Liver (tissue), 9 donors: Measurements from ENCODE around the gene LIPC. TPM values are rescaled to one million over a fixed set of nuclear protein-coding genes. Genes with fewer than 3 reads are reported as not detected.
A peak's percentile ranks its signal among the peaks of the same experiment; 100 is the strongest.

Source experiments
- DNase-seq: peaks from one replicate; pipeline ENCODE4 v3.0.0-alpha.2; 2017; ENCODE audit warnings: low spot score
- H3K27ac ChIP-seq, 2 donors: one replicate each; pipeline ENCODE4 v1.7.0; 2013; ENCODE audit warnings: inconsistent platforms in 2 of 2, low read length in 2 of 2, control low read depth in 1 of 2, low read depth in 1 of 2, mild to moderate bottlenecking in 1 of 2
- H3K27me3 ChIP-seq, 4 donors: one replicate each; pipeline versions ENCODE4 v1.6.1 to v1.7.0; 2013; ENCODE audit warnings: low read length in 3 of 4, inconsistent platforms in 1 of 4, mild to moderate bottlenecking in 1 of 4, moderate library complexity in 1 of 4; ENCODE audit not compliant: control insufficient read depth in 4 of 4, insufficient read depth in 4 of 4
- H3K36me3 ChIP-seq, 4 donors: one replicate each; pipeline versions ENCODE4 v1.6.1 to v1.7.0; 2013; ENCODE audit warnings: low read length in 3 of 4, mild to moderate bottlenecking in 3 of 4, low read depth in 1 of 4, moderate library complexity in 1 of 4; ENCODE audit not compliant: control insufficient read depth in 4 of 4, insufficient read depth in 3 of 4
- H3K4me1 ChIP-seq, 4 donors: one replicate each; pipeline versions ENCODE4 v1.6.1 to v1.7.0; 2013; ENCODE audit warnings: low read length in 3 of 4, mild to moderate bottlenecking in 3 of 4, moderate library complexity in 1 of 4; ENCODE audit not compliant: control insufficient read depth in 4 of 4, insufficient read depth in 4 of 4
- H3K4me3 ChIP-seq, 3 donors: one replicate each; pipeline versions ENCODE4 v1.6.1 to v1.7.0; 2013; ENCODE audit warnings: low read length in 3 of 3, control low read depth in 1 of 3, low read depth in 1 of 3, mild to moderate bottlenecking in 1 of 3
- H3K9ac ChIP-seq, 2 donors: one replicate each; pipeline ENCODE4 v1.7.0; 2013; ENCODE audit warnings: low read length in 2 of 2, mild to moderate bottlenecking in 2 of 2, moderate library complexity in 2 of 2, control low read depth in 1 of 2, low read depth in 1 of 2
- H3K9me3 ChIP-seq, 4 donors: one replicate each; pipeline versions ENCODE4 v1.6.1 to v1.7.0; 2013; ENCODE audit warnings: low read length in 3 of 4; ENCODE audit not compliant: control insufficient read depth in 4 of 4
- ATF3 ChIP-seq: IDR thresholded peaks from 2 replicates; pipeline ENCODE4 v1.6.1; 2016; ENCODE audit warnings: antibody characterized with exemption
- EGR1 ChIP-seq, 2 donors: IDR thresholded peaks; 2 replicates each; pipeline ENCODE4 v1.6.1; 2016 to 2018; ENCODE audit warnings: antibody characterized with exemption in 2 of 2, low read depth in 2 of 2
- FOXA1 ChIP-seq: IDR thresholded peaks from 2 replicates; pipeline ENCODE4 v1.6.1; 2016; ENCODE audit warnings: antibody characterized with exemption
- FOXA2 ChIP-seq: IDR thresholded peaks from 2 replicates; pipeline ENCODE4 v1.6.1; 2016; ENCODE audit warnings: antibody characterized with exemption
- GABPA ChIP-seq, 2 donors: IDR thresholded peaks in 1 of 2; conservative IDR thresholded peaks in 1 of 2; 2 replicates each; pipeline ENCODE4 v1.6.1; 2016; ENCODE audit warnings: antibody characterized with exemption in 2 of 2, mild to moderate bottlenecking in 1 of 2, moderate library complexity in 1 of 2
- HNF4A ChIP-seq, 2 donors: conservative IDR thresholded peaks; 2 replicates each; pipeline ENCODE4 v1.6.1; 2016; ENCODE audit warnings: antibody characterized with exemption in 2 of 2, mild to moderate bottlenecking in 2 of 2
- HNF4G ChIP-seq: IDR thresholded peaks from 2 replicates; pipeline ENCODE4 v1.6.1; 2016; ENCODE audit warnings: antibody characterized with exemption
- JUND ChIP-seq, 2 donors: IDR thresholded peaks; 2 replicates each; pipeline ENCODE4 v1.6.1; 2016; ENCODE audit warnings: antibody characterized with exemption in 2 of 2
- NR2F2 ChIP-seq: IDR thresholded peaks from 2 replicates; pipeline ENCODE4 v1.6.1; 2016; ENCODE audit warnings: antibody characterized with exemption
- RAD21 ChIP-seq, 2 donors: IDR thresholded peaks; 2 replicates each; pipeline ENCODE4 v1.6.1; 2016; ENCODE audit warnings: antibody characterized with exemption in 2 of 2, mild to moderate bottlenecking in 2 of 2
- RXRA ChIP-seq, 2 donors: IDR thresholded peaks; 2 replicates each; pipeline ENCODE4 v1.6.1; 2017 to 2018; ENCODE audit warnings: antibody characterized with exemption in 2 of 2, mild to moderate bottlenecking in 1 of 2
- SP1 ChIP-seq: IDR thresholded peaks from 2 replicates; pipeline ENCODE4 v1.6.1; 2018; ENCODE audit warnings: antibody characterized with exemption, mild to moderate bottlenecking
- TAF1 ChIP-seq: conservative IDR thresholded peaks from 2 replicates; pipeline ENCODE4 v1.6.1; 2016; ENCODE audit warnings: antibody characterized with exemption, mild to moderate bottlenecking
- YY1 ChIP-seq: IDR thresholded peaks from 2 replicates; pipeline ENCODE4 v1.6.1; 2016; ENCODE audit warnings: antibody characterized with exemption, mild to moderate bottlenecking
- ZBTB33 ChIP-seq: IDR thresholded peaks from 2 replicates; pipeline ENCODE4 v1.6.1; 2016; ENCODE audit warnings: antibody characterized with exemption
- WGBS: extraction: QIAGEN DNeasy Blood & Tissue Kit; methylation state at CpG from one replicate; pipeline ENCODE4 v1.1.7; 2013; 5-methylcytosine and 5-hydroxymethylcytosine counted together
- polyA plus RNA-seq, 2 donors: library from polyadenylated mRNA; stranded (reverse) in 1 of 2; unstranded in 1 of 2; fragments of 200-250 nt in 1 of 2; fragments of >200 nt in 1 of 2; fragmentation: Nextera tagmentation in 1 of 2; extraction: Ambion mirVana in 1 of 2; gene quantifications; one replicate each; pipeline versions ENCODE4 v1.2.1 to v1.2.3, GENCODE V29; 2013 to 2015
- total RNA-seq, 2 donors: library from RNA; depleted of rRNA; stranded (reverse); fragments of >200 nt; gene quantifications; one replicate each; pipeline ENCODE4 v1.2.3, GENCODE V29; 2014
- TF ChIP-seq, protein P1 (sequence below): fragments of 150-350 bp; IDR thresholded peaks from 2 replicates; pipeline ENCODE4 v1.5.1; 2017; ENCODE audit warnings: improper control_type of control experiment, low read depth, low read length; ENCODE audit not compliant: missing input control
- TF ChIP-seq, protein P2 (sequence below): IDR thresholded peaks from 2 replicates; pipeline ENCODE4 v1.6.1; 2016; ENCODE audit warnings: antibody characterized with exemption
- TF ChIP-seq, protein P3 (sequence below): IDR thresholded peaks from 2 replicates; pipeline ENCODE4 v1.6.1; 2016; ENCODE audit warnings: antibody characterized with exemption, mild to moderate bottlenecking
- donor health status: healthy.
- donor health status: healthy.
- donor health status: healthy.
- donor health status: healthy.
- donor health status: healthy.

Gene LIPC
- total and polyA plus RNA-seq, 4 donors, result 60.1 to 268 (median 131) TPM

DNA sequence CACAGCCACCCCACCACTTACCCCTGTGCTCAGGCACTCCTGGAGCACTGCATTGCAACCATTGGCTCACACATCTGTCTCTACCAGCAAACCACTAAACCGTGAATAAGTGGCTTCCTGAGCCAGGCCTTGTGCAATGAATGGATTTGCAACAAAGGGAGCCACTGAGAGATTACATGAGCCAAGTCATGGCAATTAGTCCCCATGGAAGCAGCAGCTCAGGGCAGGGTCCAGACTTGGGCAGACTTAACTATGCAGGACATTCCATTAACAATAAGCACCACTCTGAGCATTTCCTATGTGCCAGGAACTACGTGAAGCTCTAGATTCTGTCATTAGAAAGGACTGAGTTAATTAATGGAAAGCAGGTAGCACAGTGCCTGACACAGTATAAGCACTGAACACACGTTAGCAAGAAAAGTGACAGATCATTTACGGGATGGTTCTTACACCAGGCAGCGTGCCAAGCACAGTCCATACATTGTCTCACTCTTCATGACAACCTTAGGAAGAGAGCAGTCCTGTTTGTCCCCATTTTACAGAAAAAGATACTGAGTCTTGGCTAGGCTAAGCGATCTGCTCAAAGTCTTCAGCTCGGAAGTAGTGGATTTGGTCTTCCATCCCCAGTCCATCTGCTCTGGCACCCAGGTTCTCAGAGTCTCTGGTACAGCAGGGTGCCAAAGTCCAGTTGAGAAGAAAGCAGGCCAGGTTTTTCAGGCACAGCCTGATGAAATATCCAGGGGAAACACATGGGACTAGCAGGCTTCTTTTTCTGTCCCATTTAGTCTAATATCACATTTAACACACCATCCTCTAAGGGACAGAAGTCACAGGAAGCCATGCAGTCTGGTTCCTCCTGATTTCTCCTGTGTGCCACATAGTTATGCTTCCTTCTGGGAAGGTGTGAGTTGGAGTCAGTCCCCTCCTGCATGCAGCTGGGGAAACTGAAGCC is 44.1 kb downstream of the LIPC start (continued):
- TF ChIP-seq, protein P1, sequence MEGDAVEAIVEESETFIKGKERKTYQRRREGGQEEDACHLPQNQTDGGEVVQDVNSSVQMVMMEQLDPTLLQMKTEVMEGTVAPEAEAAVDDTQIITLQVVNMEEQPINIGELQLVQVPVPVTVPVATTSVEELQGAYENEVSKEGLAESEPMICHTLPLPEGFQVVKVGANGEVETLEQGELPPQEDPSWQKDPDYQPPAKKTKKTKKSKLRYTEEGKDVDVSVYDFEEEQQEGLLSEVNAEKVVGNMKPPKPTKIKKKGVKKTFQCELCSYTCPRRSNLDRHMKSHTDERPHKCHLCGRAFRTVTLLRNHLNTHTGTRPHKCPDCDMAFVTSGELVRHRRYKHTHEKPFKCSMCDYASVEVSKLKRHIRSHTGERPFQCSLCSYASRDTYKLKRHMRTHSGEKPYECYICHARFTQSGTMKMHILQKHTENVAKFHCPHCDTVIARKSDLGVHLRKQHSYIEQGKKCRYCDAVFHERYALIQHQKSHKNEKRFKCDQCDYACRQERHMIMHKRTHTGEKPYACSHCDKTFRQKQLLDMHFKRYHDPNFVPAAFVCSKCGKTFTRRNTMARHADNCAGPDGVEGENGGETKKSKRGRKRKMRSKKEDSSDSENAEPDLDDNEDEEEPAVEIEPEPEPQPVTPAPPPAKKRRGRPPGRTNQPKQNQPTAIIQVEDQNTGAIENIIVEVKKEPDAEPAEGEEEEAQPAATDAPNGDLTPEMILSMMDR, result no peak
- peak; percentile 36 for TF ChIP-seq YY1
- TF ChIP-seq FOXA2, result no peak
- peak; percentile 21 for TF ChIP-seq ATF3
- no peak for TF ChIP-seq FOXA1
- TF ChIP-seq GABPA (IDR thresholded peaks at IDR 0.05 in 1 of 2, conservative IDR thresholded peaks at IDR 0.05 in 1 of 2), result no peak
- TF ChIP-seq, protein P2, sequence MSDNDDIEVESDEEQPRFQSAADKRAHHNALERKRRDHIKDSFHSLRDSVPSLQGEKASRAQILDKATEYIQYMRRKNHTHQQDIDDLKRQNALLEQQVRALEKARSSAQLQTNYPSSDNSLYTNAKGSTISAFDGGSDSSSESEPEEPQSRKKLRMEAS, result peak; percentile 69

DNA sequence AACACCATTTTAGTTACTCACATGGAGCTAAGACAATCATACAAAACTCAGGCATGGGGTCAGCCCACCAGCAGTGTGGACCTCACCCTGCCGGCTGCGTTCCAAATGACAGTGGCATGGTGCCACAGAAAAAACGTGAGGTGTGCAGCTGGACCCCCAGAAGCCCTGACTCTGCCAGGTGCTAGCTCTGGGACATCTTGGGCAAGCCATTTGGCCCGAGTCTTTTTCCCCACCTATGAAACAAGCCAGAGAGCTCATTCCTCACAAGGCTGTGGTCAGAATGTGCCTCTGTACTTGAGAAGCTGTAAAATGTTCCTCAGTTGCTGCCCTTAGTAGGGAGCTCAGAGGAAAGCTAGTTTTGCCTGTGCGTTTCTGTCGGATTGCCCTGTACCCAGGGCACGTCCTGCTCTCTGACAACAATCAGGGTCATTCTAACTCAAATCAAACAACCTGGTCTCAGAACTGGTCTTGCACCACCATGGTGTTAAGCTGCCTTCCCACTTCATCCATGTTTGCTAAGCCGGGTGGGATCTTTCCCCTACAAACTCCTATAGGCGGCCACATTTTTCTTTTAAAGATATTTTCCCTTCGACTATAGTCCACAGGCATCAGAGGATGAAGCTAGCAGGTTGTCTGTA is 44.9 kb downstream of the LIPC start:
- Histone ChIP-seq H3K27ac (peak overlapping the region; percentile 73 to 83), H3K9ac (peak overlapping the region; percentile 13 to 50), H3K4me3 (no peak overlapping the region), H3K9me3 (no peaks in the 10 kb centered on the region), H3K36me3 (no peaks in the 10 kb centered on the region), H3K4me1 (peaks cover 10 to 51% (median 27%) of the 10 kb centered on the region in 4 donors), H3K27me3 (no peaks in the 10 kb centered on the region)
- TF ChIP-seq FOXA2, result peak; percentile 17
- peak in 1 of 2 donors; percentile 25 for TF ChIP-seq RAD21 (IDR thresholded peaks at IDR 0.05)
- TF ChIP-seq, protein P2, result no peak
- TF ChIP-seq HNF4A (conservative IDR thresholded peaks at IDR 0.05), result peak in 1 of 2 donors; percentile 74
- TF ChIP-seq, protein P1, result no peak
- TF ChIP-seq GABPA (IDR thresholded peaks at IDR 0.05 in 1 of 2, conservative IDR thresholded peaks at IDR 0.05 in 1 of 2), result no peak
- no peak for TF ChIP-seq ATF3
- no peak for TF ChIP-seq SP1
- peak in 1 of 2 donors; percentile 67 for TF ChIP-seq RXRA (IDR thresholded peaks at IDR 0.05)
- TF ChIP-seq JUND (IDR thresholded peaks at IDR 0.05), result peak in 1 of 2 donors; percentile 19
- TF ChIP-seq TAF1, result no peak
- no peak for TF ChIP-seq EGR1 (IDR thresholded peaks at IDR 0.05; ENCODE audit: low read depth in 2 of 2)
- TF ChIP-seq FOXA1, result no peak
- no peak for TF ChIP-seq ZBTB33
- TF ChIP-seq, protein P3, sequence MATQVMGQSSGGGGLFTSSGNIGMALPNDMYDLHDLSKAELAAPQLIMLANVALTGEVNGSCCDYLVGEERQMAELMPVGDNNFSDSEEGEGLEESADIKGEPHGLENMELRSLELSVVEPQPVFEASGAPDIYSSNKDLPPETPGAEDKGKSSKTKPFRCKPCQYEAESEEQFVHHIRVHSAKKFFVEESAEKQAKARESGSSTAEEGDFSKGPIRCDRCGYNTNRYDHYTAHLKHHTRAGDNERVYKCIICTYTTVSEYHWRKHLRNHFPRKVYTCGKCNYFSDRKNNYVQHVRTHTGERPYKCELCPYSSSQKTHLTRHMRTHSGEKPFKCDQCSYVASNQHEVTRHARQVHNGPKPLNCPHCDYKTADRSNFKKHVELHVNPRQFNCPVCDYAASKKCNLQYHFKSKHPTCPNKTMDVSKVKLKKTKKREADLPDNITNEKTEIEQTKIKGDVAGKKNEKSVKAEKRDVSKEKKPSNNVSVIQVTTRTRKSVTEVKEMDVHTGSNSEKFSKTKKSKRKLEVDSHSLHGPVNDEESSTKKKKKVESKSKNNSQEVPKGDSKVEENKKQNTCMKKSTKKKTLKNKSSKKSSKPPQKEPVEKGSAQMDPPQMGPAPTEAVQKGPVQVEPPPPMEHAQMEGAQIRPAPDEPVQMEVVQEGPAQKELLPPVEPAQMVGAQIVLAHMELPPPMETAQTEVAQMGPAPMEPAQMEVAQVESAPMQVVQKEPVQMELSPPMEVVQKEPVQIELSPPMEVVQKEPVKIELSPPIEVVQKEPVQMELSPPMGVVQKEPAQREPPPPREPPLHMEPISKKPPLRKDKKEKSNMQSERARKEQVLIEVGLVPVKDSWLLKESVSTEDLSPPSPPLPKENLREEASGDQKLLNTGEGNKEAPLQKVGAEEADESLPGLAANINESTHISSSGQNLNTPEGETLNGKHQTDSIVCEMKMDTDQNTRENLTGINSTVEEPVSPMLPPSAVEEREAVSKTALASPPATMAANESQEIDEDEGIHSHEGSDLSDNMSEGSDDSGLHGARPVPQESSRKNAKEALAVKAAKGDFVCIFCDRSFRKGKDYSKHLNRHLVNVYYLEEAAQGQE, result no peak
- no peak for TF ChIP-seq HNF4G
- peak; percentile 6 for TF ChIP-seq NR2F2
- peak; percentile 34 for TF ChIP-seq YY1
- DNase-seq, result no peak
- 32% methylated on average over 10 of the region's 10 CpGs for WGBS
